NCI-H2171 treated with DMSO at 0.1 percent for 48 hours (cell line): ENCODE data around the gene ETF1.

ENCODE experiments used
- DNase-seq: peaks from one replicate; lab custom pipeline; 2025; lab: John Stamatoyannopoulos, UW

ETF1 gene

GRCh38 chr5:138463419-138464007 lies 79.5 kb downstream of the ETF1 start:
- no peak for DNase-seq

- DNase-seq = no peak
These were observed 81.5 kb downstream of the ETF1 start for GRCh38 chr5:138461343-138462125.

- DNase-seq = no peak
These were observed 82.9 kb downstream of the ETF1 start for GRCh38 chr5:138460032-138460693.

- no peak for DNase-seq
These were observed 83.6 kb downstream of the ETF1 start for GRCh38 chr5:138459311-138459933.

GRCh38 chr5:138458856-138459255 lies 84.2 kb downstream of the ETF1 start:
- DNase-seq = no peak

- no peak for DNase-seq
These were observed 84.7 kb downstream of the ETF1 start for GRCh38 chr5:138458384-138458783.

- DNase-seq = no peak
These were observed 85.3 kb downstream of the ETF1 start for GRCh38 chr5:138457531-138458275.
